IPS-18c (cell line): Measurements from ENCODE around the gene FAH.

Experiments
- H3K4me3 ChIP-seq: 2 replicates; pipeline ENCODE4 v1.7.0; 2013; ENCODE audit warnings: low read depth, mild to moderate bottlenecking, low read length, moderate library complexity; ENCODE audit not compliant: insufficient read depth
- H3K9me3 ChIP-seq: one replicate; pipeline ENCODE4 v1.6.1; 2013; ENCODE audit warnings: mild to moderate bottlenecking, low read length, moderate library complexity; ENCODE audit not compliant: control insufficient read depth, insufficient read depth

FAH gene

GRCh38 chr15:80180986-80181385 lies 28.2 kb downstream of the FAH start:
- Histone ChIP-seq H3K9me3 (peaks cover 2% of the 10 kb centered on the region), H3K4me3 (no peak overlapping the region)

- no peak overlapping the region for H3K4me3 ChIP-seq
- H3K9me3 ChIP-seq, result peaks cover 2% of the 10 kb centered on the region
Measured at GRCh38 chr15:80182611-80183261, 29.9 kb downstream of the FAH start.

GRCh38 chr15:80183306-80183705 lies 30.5 kb downstream of the FAH start:
- no peak overlapping the region for H3K4me3 ChIP-seq
- peaks cover 2% of the 10 kb centered on the region for H3K9me3 ChIP-seq

GRCh38 chr15:80183886-80184285 lies 31.1 kb downstream of the FAH start:
- no peak overlapping the region for H3K4me3 ChIP-seq
- peaks cover 2% of the 10 kb centered on the region for H3K9me3 ChIP-seq

GRCh38 chr15:80184554-80184953 lies 31.8 kb downstream of the FAH start:
- H3K9me3 ChIP-seq, result peaks cover 2% of the 10 kb centered on the region
- no peak overlapping the region for H3K4me3 ChIP-seq

GRCh38 chr15:80185152-80185551 lies 32.4 kb downstream of the FAH start:
- H3K4me3 ChIP-seq, result no peak overlapping the region
- H3K9me3 ChIP-seq, result peaks cover 2% of the 10 kb centered on the region

- Histone ChIP-seq H3K4me3 (no peak overlapping the region), H3K9me3 (peaks cover 2% of the 10 kb centered on the region)
Measured at GRCh38 chr15:80186066-80186465, 33.3 kb downstream of the FAH start.

GRCh38 chr15:80186597-80186996 lies 33.8 kb downstream of the FAH start:
- Histone ChIP-seq H3K9me3 (peaks cover 2% of the 10 kb centered on the region), H3K4me3 (no peak overlapping the region)

GRCh38 chr15:80188251-80188650 lies 35.5 kb downstream of the FAH start:
- H3K4me3 ChIP-seq, result no peak overlapping the region
- no peaks in the 10 kb centered on the region for H3K9me3 ChIP-seq

GRCh38 chr15:80191198-80191597 lies 38.4 kb downstream of the FAH start:
- no peak overlapping the region for H3K4me3 ChIP-seq
- no peaks in the 10 kb centered on the region for H3K9me3 ChIP-seq

GRCh38 chr15:80191897-80192595 lies 39.2 kb downstream of the FAH start:
- Histone ChIP-seq H3K9me3 (no peaks in the 10 kb centered on the region), H3K4me3 (no peak overlapping the region)

GRCh38 chr15:80194186-80194585 lies 41.4 kb downstream of the FAH start:
- H3K9me3 ChIP-seq, result no peaks in the 10 kb centered on the region
- no peak overlapping the region for H3K4me3 ChIP-seq

GRCh38 chr15:80194914-80195313 lies 42.1 kb downstream of the FAH start:
- Histone ChIP-seq H3K4me3 (no peak overlapping the region), H3K9me3 (peaks cover 2% of the 10 kb centered on the region)

GRCh38 chr15:80199366-80199765 lies 46.6 kb downstream of the FAH start:
- Histone ChIP-seq H3K4me3 (no peak overlapping the region), H3K9me3 (peaks cover 2% of the 10 kb centered on the region)

- no peak overlapping the region for H3K4me3 ChIP-seq
- H3K9me3 ChIP-seq, result peaks cover 2% of the 10 kb centered on the region
Measured at GRCh38 chr15:80199869-80200268, 47.1 kb downstream of the FAH start.

GRCh38 chr15:80201256-80202015 lies 48.6 kb downstream of the FAH start:
- no peak overlapping the region for H3K4me3 ChIP-seq

GRCh38 chr15:80202016-80202315 lies 49.2 kb downstream of the FAH start:
- H3K4me3 ChIP-seq, result no peak overlapping the region
- H3K9me3 ChIP-seq, result peaks cover 2% of the 10 kb centered on the region

More at GRCh38 chr15:80201256-80202015, 48.6 kb downstream of the FAH start:
- H3K9me3 ChIP-seq, result peaks cover 2% of the 10 kb centered on the region

- H3K9me3 ChIP-seq, result peaks cover 2% of the 10 kb centered on the region
- H3K4me3 ChIP-seq, result no peak overlapping the region
Measured at GRCh38 chr15:80202641-80203360, 50.0 kb downstream of the FAH start.
